HepG2 (cell line): ENCODE results near the gene AGAP3. TPM values are rescaled to one million over a fixed set of nuclear protein-coding genes. Genes with fewer than 3 reads are reported as not detected.

Source experiments
- FOXM1 ChIP-seq: sonication (generic); formaldehyde crosslinking; IDR thresholded peaks from 2 replicates; pipeline ENCODE4 v1.5.0; 2020; ENCODE audit warnings: missing genetic modification reagents
- HOXA3 ChIP-seq: sonication (generic); formaldehyde crosslinking; IDR thresholded peaks from 2 replicates; pipeline ENCODE4 v1.5.0; 2020; ENCODE audit warnings: missing genetic modification reagents
- PCBP2 ChIP-seq: fragments of 200-400 bp; formaldehyde crosslinking; optimal IDR thresholded peaks from 2 replicates; pipeline ENCODE3; 2018; ENCODE audit warnings: low read length, low read depth; ENCODE audit not compliant: poor library complexity, severe bottlenecking
- ZNF543 ChIP-seq: sonication (generic); formaldehyde crosslinking; IDR thresholded peaks from 2 replicates; pipeline ENCODE4 v1.4.0; 2020; ENCODE audit warnings: mild to moderate bottlenecking, missing genetic modification reagents
- ZNF556 ChIP-seq: sonication (generic); formaldehyde crosslinking; IDR thresholded peaks from 2 replicates; pipeline ENCODE4 v1.4.0; 2020; ENCODE audit warnings: mild to moderate bottlenecking, missing genetic modification reagents, borderline replicate concordance
- ZNF773 ChIP-seq: sonication (generic); formaldehyde crosslinking; IDR thresholded peaks from 2 replicates; pipeline ENCODE4 v1.4.0; 2020; ENCODE audit warnings: missing genetic modification reagents, borderline replicate concordance
- ZNF790 ChIP-seq: sonication (generic); formaldehyde crosslinking; IDR thresholded peaks from 2 replicates; pipeline ENCODE4 v1.8.0; 2022; ENCODE audit warnings: missing genetic modification reagents, mild to moderate bottlenecking, borderline replicate concordance
- polyA plus RNA-seq, 8 experiments: library from polyadenylated mRNA; depleted of rRNA in 3 of 8; stranded (reverse) in 7 of 8; unstranded in 1 of 8; fragments of >200 nt; fragmentation: Illumina TruSeq in 4 of 8; extraction: Trizol in 4 of 8; gene quantifications; 2 replicates each; pipeline versions ENCODE4 v1.2.1 to v1.2.3, GENCODE V29; 2011 to 2016; ENCODE audit warnings: low read depth in 4 of 8, missing spikeins in 1 of 8, mixed read lengths in 1 of 8; ENCODE audit not compliant: insufficient read depth in 1 of 8
- total RNA-seq, 5 experiments: library from RNA; depleted of rRNA; stranded (reverse); fragments of >200 nt; fragmentation: Illumina TruSeq; extraction: Trizol; gene quantifications; 2 replicates each; pipeline ENCODE4 v1.2.3, GENCODE V29; 2016; ENCODE audit warnings: low read depth in 1 of 5
- TF ChIP-seq, protein P1 (sequence below): sonication (generic); formaldehyde crosslinking; IDR thresholded peaks from 2 replicates; pipeline ENCODE4 v1.9.0; 2021; ENCODE audit warnings: mild to moderate bottlenecking, missing genetic modification reagents
- TF ChIP-seq, protein P2 (sequence below): sonication (generic); formaldehyde crosslinking; IDR thresholded peaks from 2 replicates; pipeline ENCODE4 v1.5.0; 2020; ENCODE audit warnings: mild to moderate bottlenecking, missing genetic modification reagents, borderline replicate concordance
- TF ChIP-seq, protein P3 (sequence below): sonication (generic); formaldehyde crosslinking; IDR thresholded peaks from 2 replicates; pipeline ENCODE4 v1.4.0; 2020; ENCODE audit warnings: mild to moderate bottlenecking, missing genetic modification reagents

The AGAP3 gene
- total and polyA plus RNA-seq, 2 of the 13 experiments (the other 11 are each of a cell fraction or from before 2014, with no cell fraction given), result 31.3 to 61.4 TPM

DNA sequence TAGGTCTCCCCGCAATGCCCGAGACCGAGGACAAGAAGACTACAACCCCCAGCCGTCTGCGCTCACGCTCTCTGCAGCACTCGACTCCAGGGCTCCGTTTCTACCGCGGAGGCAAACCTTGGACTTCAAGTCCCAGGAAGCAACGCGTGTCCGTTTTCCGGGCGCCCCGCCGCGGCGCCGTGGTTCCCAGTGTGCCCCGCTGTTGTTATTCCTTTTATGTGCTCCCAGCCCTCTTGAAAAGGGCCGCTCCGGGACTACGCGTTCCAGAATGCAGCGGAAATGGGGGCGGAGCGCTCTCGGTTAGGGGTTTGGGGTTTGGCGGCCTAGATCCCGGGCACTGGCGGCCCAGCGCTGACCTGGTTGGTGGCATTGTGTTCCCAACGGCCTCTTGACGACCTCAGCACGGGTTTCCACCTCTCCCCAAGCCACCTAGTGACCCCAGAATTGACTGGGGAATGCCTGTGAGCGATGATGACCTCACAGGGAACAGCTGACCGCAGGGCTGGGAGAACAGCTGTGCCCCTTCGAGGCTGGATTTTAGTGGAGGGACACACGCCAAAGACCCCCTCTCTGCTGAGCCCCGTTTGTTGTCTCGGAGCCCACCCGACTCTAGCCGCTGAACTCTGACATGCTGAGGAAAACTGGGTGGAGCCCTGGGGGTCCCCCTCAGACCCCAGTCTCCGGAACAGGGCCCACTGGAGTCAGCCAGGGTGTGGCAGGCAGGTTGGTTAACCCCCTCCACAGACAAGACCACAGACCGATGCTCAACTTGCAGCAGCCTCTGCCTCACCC is 28.1 kb upstream of the AGAP3 start (continued):
- TF ChIP-seq, protein P1, sequence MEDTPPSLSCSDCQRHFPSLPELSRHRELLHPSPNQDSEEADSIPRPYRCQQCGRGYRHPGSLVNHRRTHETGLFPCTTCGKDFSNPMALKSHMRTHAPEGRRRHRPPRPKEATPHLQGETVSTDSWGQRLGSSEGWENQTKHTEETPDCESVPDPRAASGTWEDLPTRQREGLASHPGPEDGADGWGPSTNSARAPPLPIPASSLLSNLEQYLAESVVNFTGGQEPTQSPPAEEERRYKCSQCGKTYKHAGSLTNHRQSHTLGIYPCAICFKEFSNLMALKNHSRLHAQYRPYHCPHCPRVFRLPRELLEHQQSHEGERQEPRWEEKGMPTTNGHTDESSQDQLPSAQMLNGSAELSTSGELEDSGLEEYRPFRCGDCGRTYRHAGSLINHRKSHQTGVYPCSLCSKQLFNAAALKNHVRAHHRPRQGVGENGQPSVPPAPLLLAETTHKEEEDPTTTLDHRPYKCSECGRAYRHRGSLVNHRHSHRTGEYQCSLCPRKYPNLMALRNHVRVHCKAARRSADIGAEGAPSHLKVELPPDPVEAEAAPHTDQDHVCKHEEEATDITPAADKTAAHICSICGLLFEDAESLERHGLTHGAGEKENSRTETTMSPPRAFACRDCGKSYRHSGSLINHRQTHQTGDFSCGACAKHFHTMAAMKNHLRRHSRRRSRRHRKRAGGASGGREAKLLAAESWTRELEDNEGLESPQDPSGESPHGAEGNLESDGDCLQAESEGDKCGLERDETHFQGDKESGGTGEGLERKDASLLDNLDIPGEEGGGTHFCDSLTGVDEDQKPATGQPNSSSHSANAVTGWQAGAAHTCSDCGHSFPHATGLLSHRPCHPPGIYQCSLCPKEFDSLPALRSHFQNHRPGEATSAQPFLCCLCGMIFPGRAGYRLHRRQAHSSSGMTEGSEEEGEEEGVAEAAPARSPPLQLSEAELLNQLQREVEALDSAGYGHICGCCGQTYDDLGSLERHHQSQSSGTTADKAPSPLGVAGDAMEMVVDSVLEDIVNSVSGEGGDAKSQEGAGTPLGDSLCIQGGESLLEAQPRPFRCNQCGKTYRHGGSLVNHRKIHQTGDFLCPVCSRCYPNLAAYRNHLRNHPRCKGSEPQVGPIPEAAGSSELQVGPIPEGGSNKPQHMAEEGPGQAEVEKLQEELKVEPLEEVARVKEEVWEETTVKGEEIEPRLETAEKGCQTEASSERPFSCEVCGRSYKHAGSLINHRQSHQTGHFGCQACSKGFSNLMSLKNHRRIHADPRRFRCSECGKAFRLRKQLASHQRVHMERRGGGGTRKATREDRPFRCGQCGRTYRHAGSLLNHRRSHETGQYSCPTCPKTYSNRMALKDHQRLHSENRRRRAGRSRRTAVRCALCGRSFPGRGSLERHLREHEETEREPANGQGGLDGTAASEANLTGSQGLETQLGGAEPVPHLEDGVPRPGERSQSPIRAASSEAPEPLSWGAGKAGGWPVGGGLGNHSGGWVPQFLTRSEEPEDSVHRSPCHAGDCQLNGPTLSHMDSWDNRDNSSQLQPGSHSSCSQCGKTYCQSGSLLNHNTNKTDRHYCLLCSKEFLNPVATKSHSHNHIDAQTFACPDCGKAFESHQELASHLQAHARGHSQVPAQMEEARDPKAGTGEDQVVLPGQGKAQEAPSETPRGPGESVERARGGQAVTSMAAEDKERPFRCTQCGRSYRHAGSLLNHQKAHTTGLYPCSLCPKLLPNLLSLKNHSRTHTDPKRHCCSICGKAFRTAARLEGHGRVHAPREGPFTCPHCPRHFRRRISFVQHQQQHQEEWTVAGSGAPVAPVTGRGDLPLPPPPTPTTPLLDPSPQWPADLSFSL, result no peak
- TF ChIP-seq ZNF556 (peak; percentile 79; the same call in 1 of the 2 replicates), HOXA3 (CRISPR knock-in tag) (peak; percentile 68), ZNF543 (peak; percentile 63; the same call in 1 of the 2 replicates), ZNF790 (no peak), FOXM1 (CRISPR knock-in tag) (no peak), ZNF773 (no peak), PCBP2 (no peak)
- TF ChIP-seq, protein P2, sequence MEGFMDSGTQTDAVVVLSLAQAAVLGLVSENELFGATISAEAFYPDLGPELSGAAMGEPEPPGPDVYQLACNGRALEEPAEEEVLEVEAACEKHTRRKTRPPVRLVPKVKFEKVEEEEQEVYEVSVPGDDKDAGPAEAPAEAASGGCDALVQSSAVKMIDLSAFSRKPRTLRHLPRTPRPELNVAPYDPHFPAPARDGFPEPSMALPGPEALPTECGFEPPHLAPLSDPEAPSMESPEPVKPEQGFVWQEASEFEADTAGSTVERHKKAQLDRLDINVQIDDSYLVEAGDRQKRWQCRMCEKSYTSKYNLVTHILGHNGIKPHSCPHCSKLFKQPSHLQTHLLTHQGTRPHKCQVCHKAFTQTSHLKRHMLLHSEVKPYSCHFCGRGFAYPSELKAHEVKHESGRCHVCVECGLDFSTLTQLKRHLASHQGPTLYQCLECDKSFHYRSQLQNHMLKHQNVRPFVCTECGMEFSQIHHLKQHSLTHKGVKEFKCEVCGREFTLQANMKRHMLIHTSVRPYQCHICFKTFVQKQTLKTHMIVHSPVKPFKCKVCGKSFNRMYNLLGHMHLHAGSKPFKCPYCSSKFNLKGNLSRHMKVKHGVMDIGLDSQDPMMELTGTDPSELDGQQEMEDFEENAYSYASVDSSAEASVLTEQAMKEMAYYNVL (CRISPR knock-in tag), result no peak
- TF ChIP-seq, protein P3, sequence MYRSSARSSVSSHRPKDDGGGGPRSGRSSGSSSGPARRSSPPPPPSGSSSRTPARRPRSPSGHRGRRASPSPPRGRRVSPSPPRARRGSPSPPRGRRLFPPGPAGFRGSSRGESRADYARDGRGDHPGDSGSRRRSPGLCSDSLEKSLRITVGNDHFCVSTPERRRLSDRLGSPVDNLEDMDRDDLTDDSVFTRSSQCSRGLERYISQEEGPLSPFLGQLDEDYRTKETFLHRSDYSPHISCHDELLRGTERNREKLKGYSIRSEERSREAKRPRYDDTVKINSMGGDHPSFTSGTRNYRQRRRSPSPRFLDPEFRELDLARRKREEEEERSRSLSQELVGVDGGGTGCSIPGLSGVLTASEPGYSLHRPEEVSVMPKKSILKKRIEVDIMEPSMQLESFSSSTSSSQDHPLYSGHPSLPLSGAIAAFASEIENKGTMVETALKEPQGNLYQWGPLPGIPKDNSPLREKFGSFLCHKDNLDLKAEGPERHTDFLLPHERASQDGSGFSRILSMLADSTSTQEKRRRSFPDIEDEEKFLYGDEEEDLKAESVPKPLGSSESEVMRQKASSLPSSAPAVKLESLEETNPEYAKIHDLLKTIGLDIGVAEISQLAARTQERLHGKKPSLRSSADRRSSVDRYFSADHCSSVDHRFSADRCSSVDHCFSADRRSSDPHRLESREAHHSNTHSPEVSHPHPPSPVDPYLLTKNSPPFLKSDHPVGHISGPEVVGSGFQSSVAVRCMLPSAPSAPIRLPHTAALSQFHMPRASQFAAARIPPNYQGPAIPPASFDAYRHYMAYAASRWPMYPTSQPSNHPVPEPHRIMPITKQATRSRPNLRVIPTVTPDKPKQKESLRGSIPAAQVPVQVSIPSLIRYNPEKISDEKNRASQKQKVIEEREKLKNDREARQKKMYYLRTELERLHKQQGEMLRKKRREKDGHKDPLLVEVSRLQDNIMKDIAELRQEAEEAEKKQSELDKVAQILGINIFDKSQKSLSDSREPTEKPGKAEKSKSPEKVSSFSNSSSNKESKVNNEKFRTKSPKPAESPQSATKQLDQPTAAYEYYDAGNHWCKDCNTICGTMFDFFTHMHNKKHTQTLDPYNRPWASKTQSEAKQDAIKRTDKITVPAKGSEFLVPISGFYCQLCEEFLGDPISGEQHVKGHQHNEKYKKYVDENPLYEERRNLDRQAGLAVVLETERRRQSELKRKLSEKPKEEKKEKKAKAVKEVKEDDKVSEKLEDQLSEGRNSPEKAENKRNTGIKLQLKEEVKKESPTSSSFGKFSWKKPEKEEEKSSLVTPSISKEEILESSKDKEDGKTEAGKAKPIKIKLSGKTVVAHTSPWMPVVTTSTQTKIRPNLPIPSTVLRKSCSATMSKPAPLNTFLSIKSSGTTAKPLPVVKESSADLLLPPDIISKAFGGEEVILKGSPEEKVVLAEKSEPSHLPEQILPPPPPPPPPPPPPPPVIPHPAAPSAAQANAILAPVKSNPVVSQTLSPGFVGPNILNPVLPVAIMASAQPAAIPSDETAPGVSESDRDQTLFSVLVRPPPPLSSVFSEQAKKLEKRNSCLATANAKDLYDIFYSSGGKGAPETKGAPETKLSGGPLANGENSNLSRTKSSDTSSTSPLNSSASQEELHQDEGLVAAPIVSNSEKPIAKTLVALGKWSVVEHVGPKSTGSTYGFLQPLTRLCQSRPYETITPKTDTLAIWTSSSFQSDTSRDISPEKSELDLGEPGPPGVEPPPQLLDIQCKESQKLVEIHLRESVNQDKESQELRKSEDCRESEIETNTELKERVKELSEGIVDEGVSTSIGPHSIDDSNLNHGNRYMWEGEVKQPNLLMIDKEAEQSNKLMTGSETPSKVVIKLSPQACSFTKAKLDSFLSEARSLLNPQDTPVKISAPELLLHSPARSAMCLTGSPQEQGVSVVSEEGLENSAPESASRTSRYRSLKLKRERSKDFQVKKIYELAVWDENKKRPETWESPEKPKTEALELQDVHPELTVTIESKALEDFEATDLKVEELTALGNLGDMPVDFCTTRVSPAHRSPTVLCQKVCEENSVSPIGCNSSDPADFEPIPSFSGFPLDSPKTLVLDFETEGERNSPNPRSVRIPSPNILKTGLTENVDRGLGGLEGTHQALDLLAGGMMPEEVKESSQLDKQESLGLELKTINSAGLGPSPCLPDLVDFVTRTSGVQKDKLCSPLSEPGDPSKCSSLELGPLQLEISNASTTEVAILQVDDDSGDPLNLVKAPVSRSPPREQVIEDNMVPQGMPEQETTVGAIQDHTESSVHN (CRISPR knock-in tag), result no peak
